SU-DHL-6 (cell line): ENCODE results near the gene PRKAG3.

ENCODE experiments used
- H2AFZ ChIP-seq: fragments of 200-600 bp; sonication (generic); 2 replicates; pipeline ENCODE4 v1.6.1; 2014; ENCODE audit warnings: low read depth, mild to moderate bottlenecking, moderate library complexity, mixed read lengths, antibody characterized with exemption, low read length; ENCODE audit not compliant: severe bottlenecking
- H3F3A ChIP-seq: fragments of 200-600 bp; shearing (Covaris generic); 2 replicates; pipeline ENCODE4 v1.6.0; 2016; ENCODE audit warnings: antibody characterized with exemption, mild to moderate bottlenecking; ENCODE audit not compliant: insufficient read depth
- H3K27ac ChIP-seq: fragments of 200-600 bp; sonication (generic); 2 replicates; pipeline ENCODE4 v1.5.1; 2016; ENCODE audit warnings: low read depth, mild to moderate bottlenecking, low read length, moderate library complexity, mixed read lengths
- H3K27me3 ChIP-seq: fragments of 200-600 bp; sonication (generic), shearing (Covaris generic); 2 replicates; pipeline ENCODE4 v1.6.0; 2014; ENCODE audit warnings: mild to moderate bottlenecking, low read length
- H3K36me3 ChIP-seq: fragments of 200-600 bp; sonication (generic); 2 replicates; pipeline ENCODE4 v1.6.1; 2014; ENCODE audit warnings: mild to moderate bottlenecking, low read length, mixed read lengths
- H3K4me2 ChIP-seq: fragments of 300-600, 200-600 bp; shearing (Covaris generic), sonication (generic); 2 replicates; pipeline ENCODE4 v1.6.0; 2014; ENCODE audit warnings: low read length, low read depth, mild to moderate bottlenecking; ENCODE audit not compliant: poor library complexity, severe bottlenecking
- H3K4me3 ChIP-seq: fragments of 200-600 bp; sonication (generic); 2 replicates; pipeline ENCODE4 v1.5.1; 2014; ENCODE audit warnings: antibody characterized with exemption, low read length, mild to moderate bottlenecking, mixed read lengths; ENCODE audit not compliant: insufficient read depth, poor library complexity, severe bottlenecking
- H3K79me2 ChIP-seq: fragments of 200-600 bp; sonication (generic); 2 replicates; pipeline ENCODE4 v1.6.1; 2014; ENCODE audit warnings: mild to moderate bottlenecking, low read length, moderate library complexity; ENCODE audit not compliant: insufficient read depth
- H3K9ac ChIP-seq: fragments of 200-600 bp; sonication (generic); 2 replicates; pipeline ENCODE4 v1.7.0; 2014; ENCODE audit warnings: mild to moderate bottlenecking, low read length
- H3K9me2 ChIP-seq: fragments of 200-600 bp; sonication (generic); replicated peaks from 2 replicates; pipeline ENCODE4 v1.6.1; 2014; ENCODE audit warnings: low read length; ENCODE audit not compliant: insufficient read depth
- H3K9me3 ChIP-seq: fragments of 200-600 bp; sonication (generic); 2 replicates; pipeline ENCODE4 v1.6.1; 2014; ENCODE audit warnings: low read length, mixed read lengths; ENCODE audit not compliant: insufficient read depth
- H4K20me1 ChIP-seq: fragments of 200-600 bp; sonication (generic); 2 replicates; pipeline ENCODE4 v1.6.1; 2014; ENCODE audit warnings: low read depth, mild to moderate bottlenecking, antibody characterized with exemption, low read length, moderate library complexity, mixed read lengths
- EZH2phosphoT487 ChIP-seq: fragments of 200-600 bp; sonication (generic), shearing (Covaris generic); conservative IDR thresholded peaks from 2 replicates; pipeline ENCODE4 v1.6.1; 2018; ENCODE audit warnings: mild to moderate bottlenecking, antibody characterized with exemption, low read length, moderate library complexity, mixed read lengths
- TF ChIP-seq, protein P1 (sequence below): fragments of 200-600 bp; sonication (generic); IDR thresholded peaks from one replicate; pipeline ENCODE4 v1.5.1; 2017; ENCODE audit warnings: antibody characterized with exemption, mild to moderate bottlenecking, low read length, moderate library complexity; ENCODE audit not compliant: insufficient read depth, poor library complexity, severe bottlenecking

PRKAG3 gene

GRCh38 chr2:218871345-218872302 is 40.0 kb upstream of the PRKAG3 start:
- Histone ChIP-seq H3K9ac (peak overlapping the region; percentile 48), H3K27ac (no peak overlapping the region), H3K27me3 (no peaks in the 10 kb centered on the region), H3K36me3 (no peaks in the 10 kb centered on the region), H2AFZ (peak overlapping the region; percentile 49), H3F3A (no peaks in the 10 kb centered on the region), H3K79me2 (no peaks in the 10 kb centered on the region), H3K9me3 (no peaks in the 10 kb centered on the region), H3K4me2 (peak overlapping the region; percentile 52), H3K9me2 (no peaks in the 10 kb centered on the region), H3K4me3 (peak overlapping the region; percentile 30), H4K20me1 (no peaks in the 10 kb centered on the region)
- TF ChIP-seq EZH2phosphoT487: no peak
- TF ChIP-seq, protein P1, sequence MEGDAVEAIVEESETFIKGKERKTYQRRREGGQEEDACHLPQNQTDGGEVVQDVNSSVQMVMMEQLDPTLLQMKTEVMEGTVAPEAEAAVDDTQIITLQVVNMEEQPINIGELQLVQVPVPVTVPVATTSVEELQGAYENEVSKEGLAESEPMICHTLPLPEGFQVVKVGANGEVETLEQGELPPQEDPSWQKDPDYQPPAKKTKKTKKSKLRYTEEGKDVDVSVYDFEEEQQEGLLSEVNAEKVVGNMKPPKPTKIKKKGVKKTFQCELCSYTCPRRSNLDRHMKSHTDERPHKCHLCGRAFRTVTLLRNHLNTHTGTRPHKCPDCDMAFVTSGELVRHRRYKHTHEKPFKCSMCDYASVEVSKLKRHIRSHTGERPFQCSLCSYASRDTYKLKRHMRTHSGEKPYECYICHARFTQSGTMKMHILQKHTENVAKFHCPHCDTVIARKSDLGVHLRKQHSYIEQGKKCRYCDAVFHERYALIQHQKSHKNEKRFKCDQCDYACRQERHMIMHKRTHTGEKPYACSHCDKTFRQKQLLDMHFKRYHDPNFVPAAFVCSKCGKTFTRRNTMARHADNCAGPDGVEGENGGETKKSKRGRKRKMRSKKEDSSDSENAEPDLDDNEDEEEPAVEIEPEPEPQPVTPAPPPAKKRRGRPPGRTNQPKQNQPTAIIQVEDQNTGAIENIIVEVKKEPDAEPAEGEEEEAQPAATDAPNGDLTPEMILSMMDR: no peak

DNA sequence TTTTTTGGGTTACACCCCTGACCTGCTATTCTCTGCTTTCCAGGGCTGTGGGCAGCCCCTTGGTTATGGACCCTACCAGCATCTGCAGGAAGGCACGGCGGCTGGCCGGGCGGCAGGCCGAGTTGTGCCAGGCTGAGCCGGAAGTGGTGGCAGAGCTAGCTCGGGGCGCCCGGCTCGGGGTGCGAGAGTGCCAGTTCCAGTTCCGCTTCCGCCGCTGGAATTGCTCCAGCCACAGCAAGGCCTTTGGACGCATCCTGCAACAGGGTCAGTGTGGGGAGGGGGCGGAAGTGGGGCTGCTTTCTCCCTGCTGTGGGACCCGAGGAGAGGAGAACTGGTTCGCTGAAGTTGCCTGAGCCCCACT is 39.4 kb upstream of the PRKAG3 start:
- TF ChIP-seq, protein P1: no peak
- no peak for TF ChIP-seq EZH2phosphoT487
- H2AFZ ChIP-seq: peak overlapping the region; percentile 49
- peak overlapping the region; percentile 30 for H3K4me3 ChIP-seq
- H3K79me2 ChIP-seq: no peaks in the 10 kb centered on the region
- peak overlapping the region; percentile 48 for H3K9ac ChIP-seq
- no peaks in the 10 kb centered on the region for H3F3A ChIP-seq
- H3K27me3 ChIP-seq: no peaks in the 10 kb centered on the region
- H3K36me3 ChIP-seq: no peaks in the 10 kb centered on the region
- H3K27ac ChIP-seq: no peak overlapping the region
- no peaks in the 10 kb centered on the region for H3K9me2 ChIP-seq
- peak overlapping the region; percentile 52 for H3K4me2 ChIP-seq
- no peaks in the 10 kb centered on the region for H3K9me3 ChIP-seq
- no peaks in the 10 kb centered on the region for H4K20me1 ChIP-seq

- Histone ChIP-seq H3K9me3 (no peaks in the 10 kb centered on the region), H3F3A (no peaks in the 10 kb centered on the region)
Observed at GRCh38 chr2:218869064-218869463, 37.5 kb upstream of the PRKAG3 start.

More at GRCh38 chr2:218869064-218869463, 37.5 kb upstream of the PRKAG3 start:
- Histone ChIP-seq H3K4me2 (no peak overlapping the region), H3K27ac (no peak overlapping the region), H2AFZ (no peak overlapping the region), H3K79me2 (no peaks in the 10 kb centered on the region), H3K9me2 (no peaks in the 10 kb centered on the region), H4K20me1 (no peaks in the 10 kb centered on the region), H3K9ac (no peak overlapping the region), H3K4me3 (no peak overlapping the region), H3K36me3 (no peaks in the 10 kb centered on the region), H3K27me3 (no peaks in the 10 kb centered on the region)
- TF ChIP-seq, protein P1: no peak
- TF ChIP-seq EZH2phosphoT487: no peak
